ENCODE data around the gene POLG.

Gene POLG

GRCh38 chr15:89327113-89327512, 7.5 kb downstream of the POLG start:
- TF ChIP-seq CTCF (conservative IDR thresholded peaks at IDR 0.05): no peak
- H3K27ac ChIP-seq: no peak overlapping the region

DNA sequence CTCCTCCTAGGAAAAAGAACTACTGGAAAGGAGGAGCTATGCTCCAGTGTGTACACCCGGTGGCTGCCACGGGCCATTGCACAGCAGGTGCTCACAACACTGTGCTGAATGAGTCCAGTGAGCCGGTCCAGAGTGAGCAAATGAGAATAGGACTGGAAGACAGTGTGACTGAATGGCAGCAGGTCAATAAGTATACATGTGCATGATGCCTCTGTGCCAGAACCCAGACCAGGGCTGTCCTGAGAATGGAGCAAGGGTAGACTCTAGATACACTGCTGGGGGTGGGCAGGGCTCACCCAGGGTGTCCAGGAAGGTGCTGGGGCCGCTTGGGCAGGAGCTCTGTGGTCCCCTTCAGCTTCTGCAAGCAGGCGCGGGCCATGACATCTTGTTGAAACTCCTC, 8.3 kb downstream of the POLG start:
- H3K27ac ChIP-seq: no peak overlapping the region
- no peak for TF ChIP-seq CTCF (conservative IDR thresholded peaks at IDR 0.05)

DNA sequence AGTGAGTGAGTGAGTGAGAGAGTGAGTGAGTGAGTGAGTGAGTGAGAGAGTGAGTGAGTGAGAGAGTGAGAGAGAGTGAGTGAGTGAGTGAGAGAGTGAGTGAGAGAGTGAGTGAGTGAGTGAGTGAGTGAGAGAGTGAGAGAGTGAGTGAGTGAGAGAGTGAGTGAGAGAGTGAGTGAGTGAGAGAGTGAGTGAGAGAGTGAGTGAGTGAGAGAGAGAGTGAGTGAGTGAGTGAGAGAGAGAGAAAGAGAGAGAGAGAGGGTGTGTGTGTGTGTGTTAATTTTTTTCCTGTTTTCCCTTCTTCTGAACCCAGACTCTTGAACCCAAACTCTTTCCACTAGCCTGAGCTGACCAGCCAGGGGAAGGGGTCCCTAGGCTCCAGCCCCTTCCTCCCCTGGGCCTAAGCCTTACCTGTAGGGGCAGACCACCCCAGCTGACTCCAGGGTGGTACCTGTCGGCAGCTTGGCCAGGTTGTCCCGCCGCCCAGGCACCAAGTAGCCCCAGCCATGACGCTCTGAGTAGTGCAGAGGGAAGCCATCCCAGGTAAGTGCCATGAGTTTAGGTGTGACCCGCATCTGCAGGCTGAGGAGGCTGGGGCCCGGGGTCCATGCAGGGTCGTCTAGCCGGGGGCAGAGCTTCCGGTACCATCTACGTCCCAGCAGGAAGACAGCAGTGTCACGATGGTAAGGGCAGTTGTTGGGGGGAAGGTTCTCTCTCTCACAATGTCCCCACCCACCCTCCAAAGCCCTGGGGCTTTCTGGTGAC, 9.4 kb downstream of the POLG start:
- H3K27ac ChIP-seq: no peak overlapping the region
- TF ChIP-seq CTCF (conservative IDR thresholded peaks at IDR 0.05): no peak

GRCh38 chr15:89323825-89324224, 10.8 kb downstream of the POLG start:
- no peak for TF ChIP-seq CTCF (conservative IDR thresholded peaks at IDR 0.05)
- H3K27ac ChIP-seq: no peak overlapping the region

DNA sequence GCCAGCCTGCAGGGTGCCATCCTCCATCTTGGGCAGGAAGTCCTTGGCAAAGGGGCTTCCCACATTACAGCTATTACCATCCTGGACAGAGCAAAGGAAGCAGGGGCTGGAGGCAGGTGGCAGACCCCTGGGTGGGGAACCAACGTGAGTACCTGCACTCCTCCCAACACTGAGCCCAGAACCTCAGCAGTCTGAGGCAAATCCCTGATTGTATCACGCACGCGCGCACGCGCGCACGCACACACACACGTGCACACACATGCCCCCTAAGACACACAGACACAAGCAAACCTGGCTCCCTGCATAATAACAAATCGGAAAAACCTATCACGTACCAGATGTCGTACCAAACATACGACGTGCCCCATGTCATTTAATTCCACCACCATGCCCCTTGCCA, 11.8 kb downstream of the POLG start:
- TF ChIP-seq CTCF (conservative IDR thresholded peaks at IDR 0.05): no peak

GRCh38 chr15:89321521-89322410, 12.9 kb downstream of the POLG start:
- no peak; the same call in 1 of the 2 replicates for TF ChIP-seq CTCF (conservative IDR thresholded peaks at IDR 0.05)
- H3K27ac ChIP-seq: 0 out of 2 replicates have a peak overlapping the region, but pooled peaks have one; percentile 2

More for the DNA sequence above, 11.8 kb downstream of the POLG start:
- H3K27ac ChIP-seq: no peak overlapping the region

- H3K27ac ChIP-seq: no peak overlapping the region
- TF ChIP-seq CTCF (conservative IDR thresholded peaks at IDR 0.05): no peak
These were observed 14.4 kb downstream of the POLG start for GRCh38 chr15:89320200-89320599.
